HG03064 (cell line): Measurements from ENCODE around the gene EPB41L4A.
"Not testable (repeated sequence)": the region's sequence is repeated elsewhere in the genome, so short reads cannot be mapped to it uniquely, and the experiment has no call there.

Experiments
- ATAC-seq: cut with Tn5 transposase; IDR thresholded peaks from one replicate; pipeline ENCODE4 v1.9.1; 2021; ENCODE audit warnings: low read depth; ENCODE audit not compliant: unreplicated experiment

Gene EPB41L4A

DNA sequence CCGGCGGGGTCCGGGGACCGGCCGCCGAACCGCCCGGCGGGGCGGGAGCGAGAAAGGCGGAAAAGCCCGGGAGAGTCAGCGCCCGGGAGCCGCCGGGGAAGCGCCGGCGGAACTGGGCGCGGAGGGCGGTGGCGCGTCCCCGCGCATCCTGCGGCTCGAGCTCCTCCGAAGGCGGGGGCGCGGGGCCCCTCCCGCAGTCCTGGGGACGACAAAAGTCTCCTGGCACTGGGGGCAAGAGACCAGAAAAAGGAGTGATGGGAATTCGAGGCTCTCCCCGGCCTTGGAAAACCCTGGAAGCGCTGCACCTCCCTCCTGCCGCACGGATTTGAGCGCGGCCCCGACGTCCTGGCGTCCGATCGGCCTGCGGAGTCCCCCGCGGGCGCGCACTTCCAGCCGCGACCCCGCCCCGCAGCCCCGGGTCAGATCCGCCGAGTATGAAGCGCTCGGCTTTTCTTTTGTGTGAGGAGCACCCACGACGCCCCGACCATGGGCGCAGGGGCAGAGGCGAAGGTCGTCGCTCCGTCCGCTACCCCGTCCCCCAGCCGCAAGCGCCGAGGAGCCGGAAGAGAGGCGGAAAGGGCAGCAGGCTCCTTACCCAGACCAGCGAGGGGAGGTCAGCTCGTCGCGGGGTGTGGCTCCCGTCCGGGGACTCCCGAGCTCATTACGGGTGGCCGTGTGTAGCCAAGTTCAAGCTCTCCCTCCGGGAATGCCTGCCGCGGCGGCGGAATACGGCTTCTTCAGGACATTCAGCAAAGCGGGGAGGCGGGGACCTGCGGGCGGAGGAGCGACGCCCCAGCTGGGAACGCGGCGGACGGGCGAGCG lies at the start of gene EPB41L4A:
TSS of gene EPB41L4A (minus strand) at position 114 of the 822 bp plus-strand sequence. CDS start 238 bp downstream, outside the sequence.
- ATAC-seq = peak; percentile 41

- ATAC-seq = no peak
These were observed 48.4 kb upstream of the EPB41L4A start for GRCh38 chr5:112467485-112467884.

DNA sequence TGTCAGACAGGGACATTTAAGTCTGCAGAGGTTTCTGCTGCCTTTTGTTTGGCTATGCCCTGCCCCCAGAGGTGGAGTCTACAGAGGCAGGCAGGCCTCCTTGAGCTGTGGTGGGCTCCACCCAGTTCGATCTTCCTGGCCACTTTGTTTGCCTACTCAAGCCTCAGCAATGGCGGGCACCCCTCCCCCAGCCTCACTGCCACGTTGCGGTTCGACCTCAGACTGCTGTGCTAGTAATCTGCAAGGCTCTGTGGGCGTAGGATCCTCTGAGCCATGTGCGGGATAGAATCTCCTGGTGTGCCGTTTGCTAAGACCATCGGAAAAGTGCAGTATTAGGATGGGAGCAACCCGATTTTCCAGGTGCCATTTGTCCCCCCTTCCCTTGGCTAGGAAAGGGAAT lies 47.2 kb upstream of the EPB41L4A start:
- ATAC-seq = not testable (repeated sequence)

GRCh38 chr5:112447187-112447760 lies 28.2 kb upstream of the EPB41L4A start:
- not testable (repeated sequence) for ATAC-seq

GRCh38 chr5:112445626-112446350 lies 26.7 kb upstream of the EPB41L4A start:
- no peak for ATAC-seq

GRCh38 chr5:112443932-112444331 lies 24.9 kb upstream of the EPB41L4A start:
- ATAC-seq = not testable (repeated sequence)

DNA sequence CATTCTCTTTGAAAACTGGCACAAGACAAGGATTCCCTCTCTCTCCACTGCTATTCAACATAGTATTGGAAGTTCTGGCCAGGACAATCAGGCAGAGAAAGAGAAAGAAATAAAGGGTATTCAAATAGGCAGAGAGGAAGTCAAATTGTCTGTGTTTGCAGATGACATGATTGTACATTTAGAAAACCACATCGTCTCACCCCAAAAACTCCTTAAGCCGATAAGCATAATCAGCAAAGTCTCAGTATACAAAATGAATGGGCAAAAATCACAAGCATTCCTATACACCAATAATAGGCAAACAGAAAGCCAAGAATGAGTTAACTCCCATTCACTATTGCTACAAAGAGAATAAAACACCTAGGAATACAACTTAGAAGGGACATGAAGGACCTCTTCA lies 21.0 kb upstream of the EPB41L4A start:
- no peak for ATAC-seq

GRCh38 chr5:112436144-112436543 lies 17.1 kb upstream of the EPB41L4A start:
- ATAC-seq = no peak

GRCh38 chr5:112434641-112435040 lies 15.6 kb upstream of the EPB41L4A start:
- ATAC-seq = no peak

GRCh38 chr5:112426202-112426601 lies 7.1 kb upstream of the EPB41L4A start:
- not testable (repeated sequence) for ATAC-seq

DNA sequence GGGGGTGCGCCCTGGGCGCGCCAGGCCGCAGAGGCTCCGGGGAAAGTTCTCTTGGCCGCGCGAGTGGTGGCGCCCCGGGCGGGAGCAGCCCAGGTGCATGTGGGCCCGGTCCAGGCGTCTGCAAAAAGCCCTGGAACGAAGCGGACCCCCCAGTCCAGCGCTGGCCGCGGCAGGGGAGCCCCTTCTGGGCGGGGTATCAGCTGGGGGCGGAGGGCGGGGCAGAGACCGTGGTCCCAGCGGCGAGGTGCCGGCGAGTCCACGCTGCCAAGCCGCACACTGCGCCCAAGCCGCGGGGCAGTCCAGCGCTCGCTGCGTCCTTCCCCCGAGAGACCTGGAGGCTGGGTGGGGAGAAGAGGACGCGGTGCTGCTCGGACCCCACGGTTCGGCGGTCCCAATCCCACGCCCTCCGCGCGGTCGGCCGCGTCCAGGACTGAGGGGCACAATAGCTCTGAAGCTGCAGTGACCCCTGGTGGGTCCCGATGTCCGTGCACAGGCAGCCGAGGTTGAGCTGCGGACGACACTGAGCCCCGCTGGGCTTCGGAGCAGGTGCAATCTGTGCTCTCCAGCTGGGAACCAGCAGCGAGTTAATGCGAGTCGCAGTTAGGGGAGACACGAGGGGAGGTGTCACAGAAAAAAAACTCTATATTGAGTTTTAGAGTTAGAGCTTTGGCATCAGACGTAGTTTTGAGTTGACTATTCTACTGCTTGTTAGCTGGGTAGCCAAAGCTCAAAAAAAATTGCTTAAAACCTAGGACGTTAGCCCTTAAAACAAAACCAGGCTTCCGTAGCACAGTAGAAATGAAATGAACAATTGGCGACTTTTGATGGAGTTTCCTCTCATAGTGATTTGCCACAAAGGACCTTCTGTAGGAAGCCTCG lies 1.1 kb upstream of the EPB41L4A start:
- peak; percentile 73 for ATAC-seq

DNA sequence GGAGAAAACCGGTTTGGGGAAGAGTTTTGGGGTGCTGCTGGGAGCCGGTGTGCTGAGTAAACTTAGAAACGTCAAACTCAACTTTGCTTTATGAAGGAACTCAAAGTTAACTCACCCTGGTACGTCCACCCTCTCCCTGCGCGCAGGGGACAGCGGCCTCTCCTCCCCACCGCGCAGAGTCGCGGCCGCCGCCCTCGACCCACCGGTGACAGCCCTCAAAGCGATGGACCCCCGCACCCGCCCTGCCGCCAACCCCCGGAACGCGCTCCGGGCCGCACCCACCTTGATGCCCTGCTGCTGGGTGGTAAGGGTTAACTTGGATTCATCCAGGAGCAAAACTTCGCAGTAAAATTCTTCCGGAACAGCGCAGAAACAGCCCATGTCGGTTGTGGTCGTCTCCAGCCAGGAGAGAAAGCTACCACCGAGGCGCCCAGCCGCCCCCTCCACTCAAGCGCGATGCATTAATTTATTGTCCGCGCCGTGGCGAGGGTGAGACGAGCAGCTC lies 366 bp downstream of the EPB41L4A start:
- no peak for ATAC-seq

DNA sequence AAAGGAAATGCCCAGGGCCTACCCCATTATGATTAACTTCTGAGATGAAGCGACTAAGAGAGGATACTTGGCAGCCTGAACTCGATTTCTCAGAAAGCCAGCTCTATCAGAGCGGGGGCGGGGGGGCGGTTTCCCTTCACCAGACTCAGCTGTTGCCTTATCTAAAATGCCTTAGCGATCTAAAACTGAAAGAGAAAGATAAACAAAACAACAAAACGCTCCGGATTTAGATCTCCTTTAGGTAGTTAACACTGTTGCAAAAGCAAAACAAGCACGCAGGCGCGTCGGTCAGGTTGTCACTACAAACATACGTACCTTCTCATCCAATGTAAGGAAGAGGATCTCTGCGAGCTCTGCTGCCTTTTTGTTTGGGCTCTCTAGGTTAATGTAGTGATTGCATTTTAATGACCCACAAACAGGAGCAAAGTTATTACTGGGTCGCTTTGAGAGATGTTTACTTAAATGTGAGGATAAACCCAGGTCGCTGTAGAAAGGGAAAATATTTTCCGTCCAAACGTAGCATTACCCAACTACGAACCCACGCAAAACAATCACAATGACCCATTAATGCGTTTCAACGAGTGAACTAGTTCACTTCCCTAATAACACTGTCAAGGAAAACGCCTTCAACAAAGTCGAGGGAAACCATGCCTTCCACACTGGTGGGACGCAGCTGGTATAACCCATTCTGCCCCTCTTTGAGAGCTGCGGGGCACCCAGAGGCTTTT lies 982 bp downstream of the EPB41L4A start:
- peak; percentile 48 for ATAC-seq

GRCh38 chr5:112415552-112415951 lies 3.5 kb downstream of the EPB41L4A start:
- no peak for ATAC-seq

GRCh38 chr5:112413611-112414010 lies 5.5 kb downstream of the EPB41L4A start:
- ATAC-seq = no peak

DNA sequence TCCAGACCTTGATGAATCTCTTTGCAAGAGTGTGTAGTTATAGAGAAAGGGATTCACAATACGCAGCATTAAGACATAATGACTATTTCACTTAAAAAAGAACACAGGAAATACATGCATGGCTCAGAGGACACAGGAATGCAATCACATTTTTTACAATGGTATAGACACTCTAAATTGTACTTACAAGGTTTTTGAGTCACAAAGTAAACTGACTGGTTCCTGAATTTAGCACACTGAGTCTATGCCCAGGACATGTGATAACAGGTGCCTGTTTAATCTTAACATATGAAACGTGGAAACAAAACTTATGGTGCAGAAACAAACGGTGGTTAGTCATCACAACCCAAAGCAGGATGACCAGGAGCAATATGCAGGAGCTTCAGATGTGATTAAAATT lies 6.7 kb downstream of the EPB41L4A start:
- ATAC-seq = no peak

- ATAC-seq = no peak
These were observed 7.2 kb downstream of the EPB41L4A start for GRCh38 chr5:112411903-112412302.

DNA sequence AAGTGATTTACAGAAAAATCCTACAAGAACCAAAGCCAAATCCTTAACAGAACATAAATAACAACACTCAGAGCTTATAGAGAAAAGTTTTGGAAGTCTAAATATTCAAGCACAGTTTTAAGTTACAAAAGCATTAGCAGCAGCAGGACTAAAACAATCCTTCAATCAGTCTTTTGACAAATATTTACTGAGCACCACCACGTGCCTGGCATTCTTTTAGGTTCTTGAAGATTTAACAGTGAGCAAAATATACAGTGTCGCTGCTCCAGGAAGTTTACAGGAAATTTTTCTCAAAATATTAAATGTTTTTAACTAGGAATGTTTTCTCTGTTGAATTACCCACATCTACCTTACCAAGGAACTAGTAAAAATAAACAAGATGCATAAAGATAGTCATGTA lies 11.4 kb downstream of the EPB41L4A start:
- no peak for ATAC-seq

DNA sequence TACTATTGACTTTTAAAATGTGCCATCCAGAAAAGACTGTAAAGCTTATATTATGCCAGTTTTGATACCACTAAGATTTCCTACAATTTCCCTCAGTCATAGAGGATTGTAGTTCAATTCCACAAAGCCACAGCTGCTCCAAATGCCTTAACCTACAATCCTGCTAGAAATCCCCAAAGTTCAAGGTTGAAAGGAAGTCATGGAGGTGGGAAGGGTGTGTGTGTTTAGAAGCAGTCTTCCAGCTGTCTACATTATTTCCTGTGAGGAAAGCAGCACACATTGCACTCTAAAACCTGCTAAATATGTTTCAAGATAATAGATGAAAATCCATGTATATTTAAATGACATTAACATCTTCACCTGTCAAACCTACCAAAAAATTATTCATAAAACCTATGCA lies 11.8 kb downstream of the EPB41L4A start:
- ATAC-seq = no peak

GRCh38 chr5:112403069-112403468 lies 16.0 kb downstream of the EPB41L4A start:
- ATAC-seq = no peak
